Dermis microvascular lymphatic vessel endothelial cell (primary cell): ENCODE measurements around the gene ST6GAL2. TPM values are rescaled to one million over a fixed set of nuclear protein-coding genes. Genes with fewer than 3 reads are reported as not detected.

Experiments
- DNase-seq, 2 donors: peaks; one replicate each; pipeline versions ENCODE4 v3.0.0 to v3.0.0-alpha.2; 2010; ENCODE audit warnings: low read depth in 2 of 2
- total RNA-seq: library from RNA; depleted of rRNA; stranded (reverse); fragments of >200 nt; gene quantifications from 2 replicates; pipeline ENCODE4 v1.2.1, GENCODE V29; 2014

The ST6GAL2 gene, protein sequence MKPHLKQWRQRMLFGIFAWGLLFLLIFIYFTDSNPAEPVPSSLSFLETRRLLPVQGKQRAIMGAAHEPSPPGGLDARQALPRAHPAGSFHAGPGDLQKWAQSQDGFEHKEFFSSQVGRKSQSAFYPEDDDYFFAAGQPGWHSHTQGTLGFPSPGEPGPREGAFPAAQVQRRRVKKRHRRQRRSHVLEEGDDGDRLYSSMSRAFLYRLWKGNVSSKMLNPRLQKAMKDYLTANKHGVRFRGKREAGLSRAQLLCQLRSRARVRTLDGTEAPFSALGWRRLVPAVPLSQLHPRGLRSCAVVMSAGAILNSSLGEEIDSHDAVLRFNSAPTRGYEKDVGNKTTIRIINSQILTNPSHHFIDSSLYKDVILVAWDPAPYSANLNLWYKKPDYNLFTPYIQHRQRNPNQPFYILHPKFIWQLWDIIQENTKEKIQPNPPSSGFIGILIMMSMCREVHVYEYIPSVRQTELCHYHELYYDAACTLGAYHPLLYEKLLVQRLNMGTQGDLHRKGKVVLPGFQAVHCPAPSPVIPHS
- total RNA-seq = 0.63 and 1.7 TPM in 2 replicates

DNA sequence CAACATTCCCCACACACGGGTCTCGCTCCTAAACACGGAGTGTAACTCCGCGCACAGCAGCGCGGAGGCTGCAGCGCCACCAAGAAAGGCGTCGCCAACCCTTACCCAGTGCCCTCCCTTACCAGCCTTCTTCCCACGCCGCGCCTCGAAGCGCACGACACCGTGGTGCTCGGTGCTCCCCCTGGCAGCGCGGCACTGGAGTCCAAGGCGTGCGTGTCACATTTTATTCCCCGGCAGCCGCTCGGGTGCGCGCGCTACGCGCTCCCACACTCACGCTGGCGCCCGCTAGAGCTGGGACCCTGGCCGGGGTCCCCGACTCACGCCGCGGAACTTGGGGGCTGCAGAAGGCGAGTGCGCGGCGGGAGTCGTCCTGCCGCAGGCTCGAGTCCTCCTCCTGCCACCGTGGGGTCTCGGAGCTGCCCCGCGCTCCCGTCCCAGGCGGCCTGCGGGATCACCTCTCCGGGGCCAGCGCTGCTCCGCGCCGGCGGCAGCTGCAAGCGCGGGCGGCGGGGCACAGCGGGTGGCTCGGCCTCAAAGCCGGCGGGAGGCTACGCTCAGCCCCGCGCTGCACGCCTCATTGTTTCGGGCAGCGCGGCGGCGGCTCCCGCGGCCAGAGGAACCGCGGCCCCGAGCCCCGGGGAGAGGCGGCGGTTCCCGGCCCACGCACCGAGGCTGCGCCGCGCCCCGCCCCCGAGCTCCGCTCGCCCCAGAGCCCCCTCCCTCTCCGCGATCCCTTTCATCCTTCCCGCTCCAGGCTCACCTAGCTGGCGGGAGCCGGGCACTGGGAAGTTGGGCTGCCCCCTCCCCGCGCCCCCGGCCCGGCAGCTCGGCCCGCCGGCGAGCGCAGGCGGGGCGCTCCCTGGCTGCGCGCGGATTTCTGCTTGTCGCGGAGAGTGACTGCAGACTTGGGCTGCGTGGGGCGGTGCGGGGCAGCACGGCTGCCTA, at the start of gene ST6GAL2:
ST6GAL2 (minus strand) TSS at position 197 of the 945 bp plus-strand sequence. CDS start 42,190 bp downstream, outside the sequence.
- DNase-seq = peak in 1 of 2 donors; percentile 0

DNA sequence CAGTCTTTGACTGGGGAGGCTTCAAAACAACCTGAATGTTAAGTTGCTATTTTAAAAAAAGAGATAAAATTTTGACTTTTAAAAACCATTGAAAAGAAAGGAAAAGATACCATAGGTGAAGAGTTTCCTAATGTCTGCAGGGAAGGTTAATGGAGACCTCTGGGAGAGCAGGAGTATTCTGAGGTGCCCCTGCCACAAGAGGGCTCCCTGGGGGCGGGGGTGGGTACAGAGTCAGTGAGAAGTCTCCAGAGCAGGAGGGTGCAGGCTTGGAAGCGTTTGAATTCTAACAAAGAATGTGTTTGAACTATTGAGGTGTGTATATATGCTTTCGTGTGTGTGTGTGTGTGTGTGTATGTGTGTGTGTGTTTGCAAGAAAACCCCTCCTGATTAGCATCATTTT, 46.7 kb upstream of the ST6GAL2 start:
- DNase-seq = no peak

DNA sequence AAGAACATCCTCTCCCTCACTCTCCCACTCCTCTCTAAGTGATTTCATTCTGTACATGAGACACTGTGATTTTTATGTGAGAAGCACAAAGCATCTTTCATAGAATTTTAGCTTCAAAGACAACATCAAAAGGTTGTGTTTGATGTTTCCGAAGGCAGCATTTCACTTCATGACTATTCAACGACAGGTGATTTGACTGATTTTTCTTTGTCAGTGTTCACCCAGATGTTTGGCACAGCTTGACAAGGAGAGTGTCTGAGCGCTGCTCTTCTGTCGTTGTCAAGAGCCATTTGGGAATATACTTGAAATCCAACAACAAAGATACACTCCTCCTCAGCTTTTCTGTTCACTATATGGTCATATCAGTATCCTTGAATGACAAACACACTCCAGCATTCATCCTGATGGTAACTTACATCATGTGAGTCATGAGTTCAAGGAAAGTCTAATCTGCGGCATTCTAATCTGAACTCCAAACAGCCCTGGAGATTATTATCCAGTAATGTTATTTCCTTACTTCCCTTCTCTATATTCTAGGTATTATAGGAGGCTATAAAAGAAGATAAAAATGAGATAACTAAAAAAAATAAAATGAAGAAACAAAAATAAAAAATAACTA, 45.9 kb upstream of the ST6GAL2 start:
- no peak for DNase-seq

DNA sequence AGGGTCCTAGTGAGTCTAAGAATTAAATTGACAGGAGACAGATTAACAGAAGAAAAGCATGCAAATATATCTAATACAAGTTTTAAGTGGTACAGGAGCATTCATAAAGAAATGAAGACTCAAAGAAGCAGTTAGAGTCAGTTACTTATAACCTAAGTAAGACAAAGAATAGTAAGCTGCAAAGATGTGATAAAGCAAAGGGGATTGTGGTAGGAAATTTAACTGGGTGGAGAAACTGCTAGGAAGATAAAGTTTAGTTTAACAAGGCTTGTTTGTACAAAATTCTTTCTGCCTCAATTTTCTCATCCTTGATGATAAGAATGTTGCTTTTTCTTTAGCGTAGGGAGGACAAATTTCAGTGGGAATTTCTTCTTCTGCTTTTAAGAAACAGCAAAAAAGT, 35.5 kb upstream of the ST6GAL2 start:
- DNase-seq = no peak

DNA sequence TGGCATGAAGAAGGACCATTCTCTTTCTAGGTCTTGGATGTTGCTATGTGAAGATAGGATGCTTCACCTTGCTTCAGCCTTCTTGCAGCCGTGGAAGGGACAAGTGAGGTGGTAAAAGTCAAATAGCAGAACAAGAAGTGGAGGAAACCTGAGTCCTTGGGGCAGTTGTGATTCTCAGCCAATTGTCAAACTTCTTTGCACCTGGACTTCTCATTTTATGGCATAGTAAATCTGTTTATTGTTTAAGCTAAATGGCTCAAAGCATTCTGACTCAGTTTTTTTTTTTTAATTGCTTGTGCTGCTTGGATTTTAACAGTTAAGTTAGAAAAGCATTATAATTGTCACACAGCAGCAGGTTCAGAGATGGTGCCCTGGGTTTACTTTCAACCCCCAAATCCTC, 33.0 kb upstream of the ST6GAL2 start:
- no peak for DNase-seq

DNA sequence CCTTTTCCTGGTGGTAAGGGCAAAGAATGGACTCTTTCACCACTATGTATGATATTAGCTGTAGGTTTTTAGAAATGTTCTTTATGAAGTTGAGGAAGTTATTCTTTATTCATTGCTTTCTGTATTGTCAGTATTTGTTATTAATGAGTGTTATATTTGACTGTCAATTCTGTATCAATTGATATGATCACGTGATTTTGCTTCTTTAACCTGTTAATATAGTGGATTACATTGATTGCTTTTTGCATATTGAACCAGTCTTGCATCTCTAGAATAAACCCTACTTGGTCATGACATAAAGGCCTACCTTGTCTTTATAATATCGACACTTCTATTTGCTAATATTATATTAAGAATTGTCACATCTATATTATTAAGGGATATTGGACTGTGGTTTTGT, 18.3 kb upstream of the ST6GAL2 start:
- DNase-seq = no peak

DNA sequence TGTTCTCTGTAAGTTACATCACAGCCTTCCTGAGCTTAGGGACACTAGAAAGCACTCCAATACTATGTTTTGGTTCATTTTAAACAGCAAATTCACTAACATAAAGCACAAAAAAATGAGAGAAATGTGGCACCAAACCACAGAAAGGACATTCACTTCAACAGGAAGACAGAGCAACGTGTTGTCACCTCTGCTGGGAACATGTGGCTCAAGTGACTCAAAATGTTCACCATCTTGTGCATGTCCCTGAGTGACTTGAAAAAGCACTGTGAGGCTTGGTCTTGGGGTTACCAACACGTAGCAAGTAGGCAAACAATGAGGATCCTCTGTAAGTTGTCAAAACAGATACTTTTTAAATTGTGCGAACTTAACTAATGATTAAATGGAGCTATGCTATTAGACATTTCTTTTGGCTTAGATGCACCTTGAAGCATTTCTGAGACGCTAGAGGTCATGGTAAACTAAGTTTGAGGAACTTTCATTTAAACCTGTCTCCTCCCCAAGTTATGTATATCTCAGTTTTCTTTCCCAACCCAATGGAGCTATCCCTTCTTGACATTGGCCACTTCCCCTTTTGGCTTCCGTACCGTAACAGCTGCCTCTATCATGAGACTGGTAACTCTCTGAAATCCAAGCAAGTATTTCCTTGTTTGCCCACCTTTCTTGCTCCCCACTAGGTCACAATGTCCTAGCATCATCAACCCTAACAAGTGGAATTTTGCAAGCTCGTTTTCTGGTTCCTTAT, 14.0 kb upstream of the ST6GAL2 start:
- no peak for DNase-seq

DNA sequence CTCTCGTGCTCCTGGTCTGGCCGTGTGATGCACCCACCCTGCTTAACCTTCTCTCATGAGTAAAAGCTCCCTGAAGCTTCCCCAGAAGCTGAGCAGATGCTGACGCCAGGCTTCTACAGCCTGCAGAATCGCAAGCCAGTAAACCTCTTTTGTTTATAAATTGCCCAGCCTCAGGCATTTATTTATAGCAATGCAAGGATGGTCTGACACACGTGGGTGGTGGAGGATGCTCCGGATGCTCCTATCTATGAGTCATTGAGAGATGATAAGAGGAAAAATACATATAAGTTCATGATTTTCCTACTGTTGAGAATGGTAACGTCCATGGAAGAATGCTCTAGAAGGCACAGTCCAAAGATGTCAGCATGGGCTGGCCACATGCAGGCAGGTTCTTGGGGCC, 8.6 kb upstream of the ST6GAL2 start:
- no peak for DNase-seq

DNA sequence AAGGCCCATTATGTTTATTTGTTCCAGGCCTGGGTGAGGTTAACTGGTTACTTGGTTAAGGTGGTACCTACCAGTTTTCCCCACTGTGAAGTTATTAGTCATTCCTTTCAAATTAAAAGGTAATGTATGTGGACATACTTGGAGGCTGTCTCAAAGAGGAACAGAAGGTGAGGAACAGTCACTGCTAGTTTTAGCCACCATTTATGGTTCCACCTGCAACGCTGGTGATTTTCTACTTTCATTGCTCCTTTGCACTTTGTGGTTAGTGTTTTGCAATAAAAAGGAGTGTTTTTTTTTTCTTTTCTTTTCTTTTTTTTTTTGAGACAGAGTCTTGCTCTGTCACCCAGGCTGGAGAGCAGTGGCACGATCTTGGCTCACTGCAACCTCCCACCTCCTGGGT, 6.1 kb upstream of the ST6GAL2 start:
- no peak for DNase-seq

DNA sequence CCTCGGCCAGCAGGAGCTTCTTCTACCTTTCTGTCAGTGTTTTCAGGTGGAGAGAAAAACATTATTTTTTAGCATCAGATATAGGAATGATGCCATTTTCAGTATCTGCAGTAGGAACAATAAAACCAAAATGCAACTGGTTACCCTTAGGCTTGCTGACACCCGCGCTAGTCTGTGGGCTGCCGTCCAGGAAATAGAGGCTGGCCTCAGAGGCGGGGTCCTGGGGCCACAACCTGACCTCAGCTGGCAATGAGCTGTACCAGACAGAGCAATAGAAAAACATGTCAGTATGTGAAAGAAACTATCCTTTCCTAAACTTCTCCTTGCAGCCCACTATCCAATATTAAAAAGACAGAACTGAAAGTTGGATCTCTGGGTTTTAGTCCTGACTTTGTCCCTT, 4.6 kb upstream of the ST6GAL2 start:
- DNase-seq = no peak

DNA sequence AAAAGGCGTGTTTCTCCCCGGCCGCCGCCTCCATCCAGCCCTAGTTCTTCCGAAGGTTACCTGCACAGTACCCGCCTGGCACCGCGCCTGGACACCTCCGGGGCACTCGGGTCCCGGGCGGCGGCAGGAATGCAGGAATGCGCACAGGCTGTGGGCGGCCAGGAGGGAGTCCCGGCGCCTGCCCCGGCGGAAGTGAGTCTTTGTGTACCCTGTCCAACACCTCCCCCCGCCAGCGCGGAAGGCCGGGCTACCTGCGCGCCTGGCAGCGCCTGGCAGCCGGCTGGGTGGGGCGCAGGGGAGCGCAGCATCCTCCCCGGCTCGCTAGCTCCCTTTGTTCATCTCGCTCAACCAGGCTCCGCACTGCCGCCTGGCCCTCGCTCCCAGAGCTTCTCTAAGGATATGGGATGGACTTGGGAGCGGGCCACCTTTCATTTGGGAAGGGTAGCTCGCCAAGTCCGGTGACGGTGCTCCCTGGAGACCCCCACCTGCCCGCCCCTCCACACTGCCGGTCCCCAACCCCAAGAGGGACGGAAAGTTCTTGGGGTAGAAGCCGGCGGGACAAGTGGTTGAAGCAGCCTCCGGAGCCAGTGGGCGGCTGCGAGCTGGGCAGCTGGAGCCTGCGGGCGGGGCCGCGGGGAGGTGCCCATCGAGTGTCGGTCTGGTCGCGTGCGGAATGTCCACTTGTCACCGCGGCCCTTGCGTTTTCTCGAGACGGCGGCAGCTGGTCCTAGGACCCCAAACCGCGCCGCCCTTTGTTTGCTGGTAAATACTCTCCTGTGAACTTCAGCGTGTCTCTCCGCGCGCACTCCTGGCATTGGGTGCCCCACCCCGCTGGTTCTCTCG, 1.2 kb upstream of the ST6GAL2 start:
- peak in 1 of 2 donors; percentile 0 for DNase-seq

DNA sequence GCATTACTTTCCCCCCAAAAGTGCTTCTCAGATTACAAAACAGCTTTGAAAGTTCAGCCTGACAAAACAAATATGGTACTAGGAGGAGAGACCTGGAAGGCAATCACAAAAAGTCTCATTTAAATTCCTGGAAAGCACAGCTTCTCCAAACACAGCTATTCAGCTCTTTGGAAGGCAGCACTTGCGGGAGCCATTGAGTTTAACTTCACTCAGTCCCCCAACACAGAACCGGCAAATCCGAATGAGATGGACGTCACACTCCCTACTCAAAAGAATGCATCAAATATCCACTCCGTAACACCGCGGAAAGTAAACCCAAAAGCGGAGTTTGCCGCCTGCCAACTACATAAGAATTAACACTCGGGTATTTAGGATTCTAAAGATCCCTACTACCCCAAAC, 638 bp downstream of the ST6GAL2 start:
- DNase-seq = no peak

DNA sequence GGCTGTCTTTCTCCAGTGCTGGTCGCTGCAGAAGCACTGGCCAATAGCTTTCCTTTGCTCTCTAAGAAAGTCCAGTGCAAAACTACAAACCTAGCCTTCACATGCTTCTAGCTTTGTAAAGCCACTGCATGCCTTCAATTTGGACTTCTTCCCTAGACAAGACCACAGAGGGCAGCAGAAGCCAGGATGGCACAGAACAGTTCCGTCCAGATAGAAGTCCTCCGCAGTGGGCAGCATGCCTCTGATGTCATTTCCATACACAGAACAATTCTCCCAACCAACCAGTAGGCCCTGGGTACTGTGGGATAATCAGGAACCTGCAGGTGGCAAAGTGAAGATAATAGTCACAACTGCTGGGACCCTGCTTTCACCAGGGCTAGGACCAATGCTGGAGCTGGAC, 3.3 kb downstream of the ST6GAL2 start:
- DNase-seq = no peak

DNA sequence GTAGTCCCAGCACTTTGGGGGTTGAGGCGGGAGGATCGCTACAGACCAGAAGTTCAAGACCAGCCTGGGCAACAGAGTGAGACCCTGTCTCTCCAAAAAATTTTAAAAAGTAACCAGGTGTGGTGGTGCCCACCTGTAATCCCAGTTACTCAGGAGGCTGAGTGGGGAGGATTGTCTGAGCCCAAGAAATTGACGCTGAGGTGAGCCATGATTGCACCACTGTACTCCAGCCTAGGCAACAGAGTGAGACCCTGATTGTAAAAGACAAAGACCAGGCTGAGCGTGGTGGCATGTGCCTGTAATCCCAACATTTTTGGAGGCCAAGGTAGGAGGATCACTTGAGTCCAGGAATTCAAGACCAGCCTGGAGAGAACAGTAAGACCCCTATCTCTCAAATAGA, 7.8 kb downstream of the ST6GAL2 start:
- no peak for DNase-seq

DNA sequence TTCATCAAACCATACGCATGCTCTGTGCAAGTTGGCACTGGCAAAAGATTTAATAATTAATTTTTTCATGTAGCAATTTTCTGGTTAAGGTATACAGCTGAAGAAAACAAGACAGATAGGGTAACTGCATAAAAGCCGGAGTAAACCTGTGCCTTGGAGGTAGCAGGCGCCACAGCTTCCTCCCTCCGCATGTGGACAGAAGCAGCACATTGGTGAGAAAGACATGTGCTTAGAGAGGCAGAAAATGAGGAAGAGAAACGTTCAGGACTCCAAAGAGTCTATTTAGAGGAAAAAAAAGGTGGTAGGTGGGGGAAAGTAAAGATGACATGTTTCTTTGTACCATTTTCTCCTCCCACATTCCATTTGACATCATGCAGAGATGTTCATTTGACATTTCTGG, 9.3 kb downstream of the ST6GAL2 start:
- DNase-seq = no peak

DNA sequence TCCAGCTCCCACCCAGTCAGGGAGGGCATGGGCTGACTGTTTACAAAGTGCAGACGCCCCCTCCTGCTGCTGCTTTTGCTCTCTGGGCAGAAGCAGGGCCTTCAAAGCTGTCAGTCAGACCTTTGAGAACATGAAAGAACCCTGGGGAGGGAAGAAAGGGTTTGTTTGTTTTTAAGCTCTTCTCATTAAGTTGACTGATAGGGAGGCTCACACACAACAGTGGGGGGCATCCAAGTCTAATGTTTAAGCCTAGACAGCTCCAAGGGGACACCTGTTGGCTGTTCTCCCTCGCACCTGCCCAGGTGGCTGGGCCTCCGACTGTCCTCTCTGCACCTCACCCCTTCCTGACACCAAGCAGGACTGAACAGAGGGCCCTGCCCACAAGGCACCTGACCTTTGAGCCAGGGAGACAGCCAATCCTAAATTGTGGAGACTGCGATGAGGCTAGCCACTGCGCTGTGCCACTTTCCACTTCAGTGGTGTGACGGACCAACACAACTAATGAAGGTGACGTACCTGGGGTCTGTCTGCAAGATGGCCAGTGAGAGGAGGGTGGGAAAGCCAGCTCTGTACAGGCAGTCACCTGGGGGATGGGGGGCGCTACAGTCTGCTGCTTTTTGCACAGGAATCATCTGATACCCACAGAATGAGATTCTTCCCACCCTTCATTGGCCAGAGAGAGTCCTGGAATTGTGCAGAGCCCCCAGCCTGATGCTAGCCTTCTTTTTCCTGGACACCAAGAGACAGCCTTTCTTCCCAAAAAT, 16.3 kb downstream of the ST6GAL2 start:
- DNase-seq = no peak

DNA sequence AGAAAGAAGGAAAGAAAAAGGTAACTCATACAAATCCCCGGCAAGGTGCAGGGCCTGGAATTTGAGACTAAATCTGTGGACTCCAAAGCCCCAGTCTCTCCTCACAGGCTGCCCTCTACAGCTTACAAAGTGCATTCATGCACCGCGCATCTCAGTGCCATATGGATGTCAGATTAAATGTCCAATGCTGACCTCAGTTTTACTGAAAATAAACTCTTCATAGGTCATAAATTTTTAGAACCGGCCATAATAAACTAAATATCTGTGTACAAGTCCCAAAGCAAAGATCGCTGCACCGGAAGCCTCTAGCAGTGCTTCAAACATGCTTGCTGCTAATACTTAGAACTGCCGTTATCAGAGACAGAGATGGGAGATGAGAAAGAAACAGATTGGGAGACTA, 17.7 kb downstream of the ST6GAL2 start:
- no peak for DNase-seq

DNA sequence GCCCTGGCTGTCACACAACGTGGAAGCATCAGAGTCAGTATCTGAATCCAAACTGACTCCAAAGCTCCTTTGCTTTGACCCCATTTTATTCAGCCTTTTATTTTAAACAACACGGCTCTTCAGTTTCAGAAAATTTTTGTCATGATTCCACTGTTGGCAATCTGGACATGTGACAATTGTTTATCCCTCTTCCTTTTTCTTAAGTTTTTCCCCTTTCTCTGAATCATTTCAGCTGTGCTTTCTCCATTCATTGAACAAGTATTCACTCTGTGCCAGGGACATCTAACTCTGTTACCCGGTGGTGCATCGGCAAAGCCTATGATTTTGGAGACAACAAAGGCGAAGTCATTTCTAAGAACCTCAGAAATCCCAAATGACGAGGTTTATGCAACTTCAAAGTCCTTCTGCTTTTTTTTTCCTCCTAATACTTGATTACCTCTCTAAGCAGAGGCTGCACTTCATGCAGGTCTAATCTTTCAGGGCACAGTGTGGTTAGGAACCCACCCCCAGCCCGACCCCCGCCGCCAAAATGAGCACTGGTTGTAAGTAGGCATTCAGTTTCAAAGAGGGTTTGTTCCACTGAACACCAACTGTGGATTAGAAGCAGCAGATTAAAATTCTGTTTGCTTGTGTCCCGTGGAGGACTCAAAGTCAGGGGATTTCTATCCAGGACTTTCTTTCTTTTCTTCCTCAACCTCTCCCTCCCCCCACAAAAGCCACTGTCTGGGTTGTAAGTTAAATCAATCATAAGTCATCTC, 18.6 kb downstream of the ST6GAL2 start:
- no peak for DNase-seq

DNA sequence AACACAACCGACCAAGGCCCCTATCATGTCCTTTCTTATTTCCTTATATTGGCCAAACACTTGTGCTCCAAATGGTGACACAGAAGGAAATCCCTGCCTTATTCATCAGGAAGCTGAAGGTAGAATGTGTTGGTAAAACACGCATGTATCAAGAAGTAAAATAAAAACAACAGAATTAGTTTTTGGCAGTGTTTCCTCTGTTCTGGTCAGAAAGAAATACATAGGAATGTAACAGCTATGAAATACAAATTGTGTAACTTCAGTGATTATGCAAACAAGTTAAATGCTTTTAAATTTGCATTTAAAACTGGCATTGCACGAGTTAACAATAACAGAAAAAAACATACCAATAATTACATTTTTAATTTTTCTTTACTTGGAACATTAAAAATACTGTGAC, 19.3 kb downstream of the ST6GAL2 start:
- DNase-seq = no peak
